Testis (tissue), 2 donors: ENCODE results near the gene KISS1R.

Source experiments
- CTCF ChIP-seq, 3 experiments: fragments of 450-650 bp in 2 of 3; fragments of 200-600 bp in 1 of 3; sonication (generic) in 1 of 3; IDR thresholded peaks; one replicate each; pipeline ENCODE4 v1.5.1; 2016 to 2019; ENCODE audit warnings: antibody characterized with exemption in 3 of 3, mild to moderate bottlenecking in 2 of 3, moderate library complexity in 1 of 3
- POLR2A ChIP-seq: fragments of 450-650 bp; IDR thresholded peaks from one replicate; pipeline ENCODE4 v1.6.1; 2017; ENCODE audit warnings: antibody characterized with exemption, mild to moderate bottlenecking, moderate library complexity

GRCh38 chr19:869245-870177, 47.6 kb upstream of the KISS1R start:
- no peak for TF ChIP-seq CTCF (IDR thresholded peaks at IDR 0.05)
- no peak for TF ChIP-seq POLR2A
